ENCODE data around the gene NXNL1. TPM values are rescaled to one million over a fixed set of nuclear protein-coding genes. Genes with fewer than 3 reads are reported as not detected.
A peak's percentile ranks its signal among the peaks of the same experiment; 100 is the strongest.

NXNL1 gene
- total RNA-seq, 1 experiment from 2014 or later = not detected

GRCh38 chr19:17445526-17446165 is 15.1 kb downstream of the NXNL1 start:
- ChIA-PET CTCF (interaction anchor here (1.0 kb wide), 1 partner anchor 322 kb away, joined by 3 read pairs; no protein-coding TSS in a partner anchor), POLR2A (interaction anchor here (1.2 kb wide), 1 partner anchor 26 kb away, joined by 7 read pairs; the partner anchor contains the start of gene MVB12A)
- no peaks in the 10 kb centered on the region for H3K36me3 Mint-ChIP-seq (ENCODE audit: insufficient read depth, unreplicated experiment)
- no peaks in the 10 kb centered on the region for H3K9me3 Mint-ChIP-seq (ENCODE audit: unreplicated experiment)
- intact Hi-C loops (cut with micrococcal nuclease) = no loop called here
- no peak overlapping the region for H3K4me3 Mint-ChIP-seq (ENCODE audit: unreplicated experiment)
- H3K27me3 Mint-ChIP-seq (ENCODE audit: insufficient read depth, unreplicated experiment) = no peaks in the 10 kb centered on the region
- no peak for TF ChIP-seq CTCF (IDR thresholded peaks at IDR 0.05; ENCODE audit: unreplicated experiment)
- H3K4me1 Mint-ChIP-seq (ENCODE audit: insufficient read depth, unreplicated experiment) = peaks cover 5% of the 10 kb centered on the region
- DNase-seq (ENCODE audit: unreplicated experiment) = no peak
- no peak overlapping the region for H3K27ac Mint-ChIP-seq (ENCODE audit: low read depth, unreplicated experiment)
- no TSS peak for BruUV-seq (replicated peaks)

GRCh38 chr19:17441241-17442021 is 19.3 kb downstream of the NXNL1 start:
- Mint-ChIP-seq H3K27ac (ENCODE audit: low read depth, unreplicated experiment) (no peak overlapping the region), H3K9me3 (ENCODE audit: unreplicated experiment) (no peaks in the 10 kb centered on the region), H3K36me3 (ENCODE audit: insufficient read depth, unreplicated experiment) (no peaks in the 10 kb centered on the region), H3K4me1 (ENCODE audit: insufficient read depth, unreplicated experiment) (no peaks in the 10 kb centered on the region), H3K27me3 (ENCODE audit: insufficient read depth, unreplicated experiment) (no peaks in the 10 kb centered on the region), H3K4me3 (ENCODE audit: unreplicated experiment) (no peak overlapping the region)
- intact Hi-C loops (cut with micrococcal nuclease) = no loop called here
- CTCF ChIA-PET = interaction anchor here (0.5 to 1.7 kb wide), 12 partner anchors 12 to 496 kb away, joined by 3 to 11 read pairs (median 4); partner anchors contain the start of gene MVB12A
- POLR2A ChIA-PET = no interaction called here
- peak; percentile 37 for TF ChIP-seq CTCF (IDR thresholded peaks at IDR 0.05; ENCODE audit: unreplicated experiment)
- DNase-seq (ENCODE audit: unreplicated experiment) = peak; percentile 23
- no TSS peak for BruUV-seq (replicated peaks)

GRCh38 chr19:17436874-17437267 is 23.9 kb downstream of the NXNL1 start:
- BruUV-seq (replicated peaks) = no TSS peak
- ChIA-PET POLR2A (no interaction called here), CTCF (interaction anchor here (0.6 to 0.9 kb wide), 2 partner anchors 29 to 51 kb away, joined by 3 to 4 read pairs; no protein-coding TSS in a partner anchor)
- intact Hi-C loops (cut with micrococcal nuclease) = no loop called here
- no peak for DNase-seq (ENCODE audit: unreplicated experiment)
- Mint-ChIP-seq H3K4me1 (ENCODE audit: insufficient read depth, unreplicated experiment) (no peaks in the 10 kb centered on the region), H3K36me3 (ENCODE audit: insufficient read depth, unreplicated experiment) (no peaks in the 10 kb centered on the region), H3K27me3 (ENCODE audit: insufficient read depth, unreplicated experiment) (no peaks in the 10 kb centered on the region), H3K4me3 (ENCODE audit: unreplicated experiment) (no peak overlapping the region), H3K9me3 (ENCODE audit: unreplicated experiment) (no peaks in the 10 kb centered on the region), H3K27ac (ENCODE audit: low read depth, unreplicated experiment) (no peak overlapping the region)
- TF ChIP-seq CTCF (IDR thresholded peaks at IDR 0.05; ENCODE audit: unreplicated experiment) = no peak

- Mint-ChIP-seq H3K27me3 (ENCODE audit: insufficient read depth, unreplicated experiment) (no peaks in the 10 kb centered on the region), H3K9me3 (ENCODE audit: unreplicated experiment) (no peaks in the 10 kb centered on the region), H3K36me3 (ENCODE audit: insufficient read depth, unreplicated experiment) (no peaks in the 10 kb centered on the region), H3K27ac (ENCODE audit: low read depth, unreplicated experiment) (no peak overlapping the region), H3K4me1 (ENCODE audit: insufficient read depth, unreplicated experiment) (no peaks in the 10 kb centered on the region), H3K4me3 (ENCODE audit: unreplicated experiment) (no peak overlapping the region)
- intact Hi-C loops (cut with micrococcal nuclease) = no loop called here
- no peak for DNase-seq (ENCODE audit: unreplicated experiment)
- BruUV-seq (replicated peaks) = no TSS peak
- no peak for TF ChIP-seq CTCF (IDR thresholded peaks at IDR 0.05; ENCODE audit: unreplicated experiment)
- ChIA-PET CTCF (no interaction called here), POLR2A (interaction anchor here (0.7 kb wide), 1 partner anchor 56 kb away, joined by 3 read pairs; no protein-coding TSS in a partner anchor)
These were observed 24.4 kb downstream of the NXNL1 start for GRCh38 chr19:17436094-17436873.
